Chondrocyte (in vitro differentiated cells): ENCODE measurements around the gene HMGB2. TPM values are rescaled to one million over a fixed set of nuclear protein-coding genes. Genes with fewer than 3 reads are reported as not detected.

Experiments
- DNase-seq: peaks from one replicate; pipeline ENCODE4 v3.0.0; 2021; ENCODE audit warnings: mixed read lengths, low spot score
- H3K27ac Mint-ChIP-seq: one replicate; pipeline ENCODE4 v1.8.0; 2021; ENCODE audit warnings: mild to moderate bottlenecking, moderate library complexity, mixed read lengths; ENCODE audit not compliant: unreplicated experiment
- H3K27me3 Mint-ChIP-seq: 2 replicates; pipeline ENCODE4 v1.8.0; 2021; ENCODE audit warnings: low read depth, mixed read lengths
- H3K36me3 Mint-ChIP-seq: 2 replicates; pipeline ENCODE4 v1.8.0; 2021; ENCODE audit warnings: low read depth, mixed read lengths
- H3K4me1 Mint-ChIP-seq: 2 replicates; pipeline ENCODE4 v1.8.0; 2021; ENCODE audit warnings: low read depth, mild to moderate bottlenecking, mixed read lengths
- H3K4me3 Mint-ChIP-seq: one replicate; pipeline ENCODE4 v1.8.0; 2021; ENCODE audit warnings: mild to moderate bottlenecking, moderate library complexity, mixed read lengths; ENCODE audit not compliant: unreplicated experiment
- H3K9me3 Mint-ChIP-seq: 2 replicates; pipeline ENCODE4 v1.8.0; 2021; ENCODE audit warnings: low read depth, mixed read lengths
- CTCF ChIP-seq: fragments of 200-600 bp; sonication (generic); IDR thresholded peaks from 2 replicates; pipeline ENCODE4 v1.5.0; 2021; ENCODE audit warnings: antibody characterized with exemption, mild to moderate bottlenecking, moderate library complexity
- total RNA-seq: library from RNA; stranded (reverse); gene quantifications from 3 replicates; pipeline ENCODE4 v1.2.1, GENCODE V29; 2021

HMGB2 gene
- total RNA-seq, 1 donor from 2014 or later, result 24.0 TPM

GRCh38 chr4:173288698-173289352, 45.3 kb downstream of the HMGB2 start:
- TF ChIP-seq CTCF, result no peak
- DNase-seq, result no peak
- H3K9me3 Mint-ChIP-seq, result peaks cover 10% of the 10 kb centered on the region
- H3K27ac Mint-ChIP-seq, result no peak overlapping the region
- H3K27me3 Mint-ChIP-seq, result no peaks in the 10 kb centered on the region
- peaks cover 6% of the 10 kb centered on the region for H3K36me3 Mint-ChIP-seq
- no peak overlapping the region for H3K4me3 Mint-ChIP-seq
- no peaks in the 10 kb centered on the region for H3K4me1 Mint-ChIP-seq

GRCh38 chr4:173288296-173288695, 45.9 kb downstream of the HMGB2 start:
- no peak overlapping the region for H3K27ac Mint-ChIP-seq
- peaks cover 10% of the 10 kb centered on the region for H3K9me3 Mint-ChIP-seq
- no peak for DNase-seq
- no peak overlapping the region for H3K4me3 Mint-ChIP-seq
- TF ChIP-seq CTCF, result peak; percentile 78
- no peaks in the 10 kb centered on the region for H3K4me1 Mint-ChIP-seq
- H3K27me3 Mint-ChIP-seq, result no peaks in the 10 kb centered on the region
- peaks cover 6% of the 10 kb centered on the region for H3K36me3 Mint-ChIP-seq

- Mint-ChIP-seq H3K4me1 (no peaks in the 10 kb centered on the region), H3K27me3 (no peaks in the 10 kb centered on the region), H3K9me3 (peaks cover 10% of the 10 kb centered on the region), H3K27ac (no peak overlapping the region), H3K4me3 (no peak overlapping the region), H3K36me3 (peaks cover 6% of the 10 kb centered on the region)
- DNase-seq, result no peak
- TF ChIP-seq CTCF, result no peak
Measured at GRCh38 chr4:173287486-173287885, 46.7 kb downstream of the HMGB2 start.

- Mint-ChIP-seq H3K27me3 (no peaks in the 10 kb centered on the region), H3K27ac (no peak overlapping the region), H3K4me1 (no peaks in the 10 kb centered on the region), H3K36me3 (peaks cover 6% of the 10 kb centered on the region), H3K4me3 (no peak overlapping the region), H3K9me3 (peaks cover 10% of the 10 kb centered on the region)
- no peak for TF ChIP-seq CTCF
- no peak for DNase-seq
Measured at GRCh38 chr4:173284463-173284862, 49.7 kb downstream of the HMGB2 start.

GRCh38 chr4:173282626-173283025, 51.5 kb downstream of the HMGB2 start:
- Mint-ChIP-seq H3K4me1 (no peaks in the 10 kb centered on the region), H3K9me3 (peaks cover 10% of the 10 kb centered on the region), H3K27me3 (no peaks in the 10 kb centered on the region), H3K36me3 (peaks cover 6% of the 10 kb centered on the region), H3K4me3 (no peak overlapping the region), H3K27ac (no peak overlapping the region)
- TF ChIP-seq CTCF, result no peak
- DNase-seq, result no peak
